SH-SY5Y (cell line): ENCODE measurements around the gene BPIFB3.

ENCODE experiments used
- GATA2 ChIP-seq: IDR thresholded peaks from 2 replicates; pipeline ENCODE4 v1.6.1; 2011; ENCODE audit warnings: mild to moderate bottlenecking, low read depth, low read length
- GATA3 ChIP-seq: IDR thresholded peaks from 2 replicates; pipeline ENCODE4 v1.6.1; 2011; ENCODE audit warnings: low read depth, mild to moderate bottlenecking, low read length, moderate library complexity

GRCh38 chr20:33104336-33104735 is 50.6 kb downstream of the BPIFB3 start:
- TF ChIP-seq GATA2 = no peak
- TF ChIP-seq GATA3 = no peak
